HG03039 (cell line): Measurements from ENCODE around the gene CCL22.

ENCODE experiments used
- ATAC-seq: cut with Tn5 transposase; IDR thresholded peaks from one replicate; pipeline ENCODE4 v1.9.1; 2021; ENCODE audit warnings: mild to moderate bottlenecking, moderate library complexity; ENCODE audit not compliant: unreplicated experiment

Gene CCL22

GRCh38 chr16:57345666-57346204 is 12.8 kb upstream of the CCL22 start:
- ATAC-seq, result no peak

DNA sequence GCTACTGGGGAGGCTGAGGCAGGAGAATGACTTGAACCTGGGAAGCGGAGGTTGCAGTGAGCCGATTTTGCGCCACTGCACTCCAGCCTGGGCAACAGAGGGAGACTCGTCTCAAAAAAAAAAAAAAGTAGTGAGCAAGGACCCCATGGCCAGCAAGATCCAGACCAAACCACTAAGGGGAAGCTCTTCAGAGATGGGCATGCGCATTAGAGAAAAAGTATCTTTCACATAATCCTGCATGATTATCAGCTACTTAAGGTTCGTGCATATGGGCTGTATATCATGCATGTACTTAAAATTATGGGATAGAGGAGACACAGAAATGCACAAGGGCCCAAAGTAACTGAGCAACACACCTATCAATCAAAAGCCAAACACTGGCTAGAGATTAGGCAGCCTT is 10.7 kb upstream of the CCL22 start:
- no peak for ATAC-seq

DNA sequence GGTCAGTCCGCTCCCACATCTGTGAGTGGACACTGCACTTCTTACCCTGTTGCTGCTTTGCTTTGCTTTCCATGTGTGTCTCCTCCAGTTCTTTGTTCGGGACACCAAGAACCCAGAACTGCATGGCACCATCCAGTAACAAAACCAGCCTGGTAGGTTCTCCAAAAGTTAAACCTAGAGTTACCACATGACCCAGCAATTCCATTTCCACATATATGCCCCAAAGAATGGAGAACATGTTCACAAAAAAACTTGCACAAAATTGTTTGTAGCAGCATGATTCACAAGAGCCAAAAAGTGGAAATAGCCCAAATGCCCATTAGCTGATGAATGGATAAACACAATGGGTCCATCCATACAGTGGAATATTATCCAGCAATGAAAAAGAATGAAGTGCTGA is 10.3 kb upstream of the CCL22 start:
- ATAC-seq, result no peak

GRCh38 chr16:57349212-57350031 is 9.2 kb upstream of the CCL22 start:
- peak; percentile 72 for ATAC-seq

- ATAC-seq, result no peak
These were observed 5.9 kb upstream of the CCL22 start for GRCh38 chr16:57352636-57353047.

DNA sequence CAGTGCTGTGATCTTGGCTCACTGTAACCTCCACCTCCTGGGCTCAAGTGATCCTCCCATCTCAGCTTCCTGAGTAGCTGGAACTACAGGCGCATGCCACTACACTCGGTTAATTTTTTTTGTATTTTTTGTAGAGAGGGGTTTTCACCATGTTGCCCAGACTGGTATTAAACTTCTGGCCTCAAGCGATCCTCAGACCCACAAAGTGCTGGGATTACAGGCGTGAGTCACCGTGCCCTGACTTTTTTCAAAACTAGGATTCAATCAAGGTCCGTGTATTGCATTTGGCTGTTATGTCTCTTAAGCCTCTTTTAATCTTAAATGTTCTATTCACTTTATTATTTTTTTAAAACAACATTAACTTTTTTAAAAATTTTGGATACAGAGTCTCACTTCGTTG is 4.3 kb upstream of the CCL22 start:
- no peak for ATAC-seq

GRCh38 chr16:57355898-57356414 is 2.6 kb upstream of the CCL22 start:
- no peak for ATAC-seq

DNA sequence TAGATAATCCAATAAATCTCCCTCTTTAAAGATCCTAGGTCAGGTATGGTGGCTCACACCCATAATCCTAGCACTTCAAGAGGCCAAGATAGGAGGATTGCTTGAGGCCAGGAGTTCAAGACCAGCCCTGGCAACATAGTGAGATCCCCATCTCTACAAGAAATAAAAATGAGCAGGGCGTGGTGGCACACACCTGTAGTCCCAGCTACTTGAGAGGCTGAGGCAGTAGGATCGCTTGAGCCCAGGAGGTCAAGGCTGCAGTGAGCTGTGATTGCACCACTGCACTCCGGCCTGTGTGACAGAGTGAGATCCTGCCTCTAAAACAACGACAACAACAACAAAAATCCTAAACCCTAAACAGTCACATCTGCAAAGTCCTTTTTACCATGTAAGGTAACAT is 2.0 kb upstream of the CCL22 start:
- ATAC-seq, result no peak

DNA sequence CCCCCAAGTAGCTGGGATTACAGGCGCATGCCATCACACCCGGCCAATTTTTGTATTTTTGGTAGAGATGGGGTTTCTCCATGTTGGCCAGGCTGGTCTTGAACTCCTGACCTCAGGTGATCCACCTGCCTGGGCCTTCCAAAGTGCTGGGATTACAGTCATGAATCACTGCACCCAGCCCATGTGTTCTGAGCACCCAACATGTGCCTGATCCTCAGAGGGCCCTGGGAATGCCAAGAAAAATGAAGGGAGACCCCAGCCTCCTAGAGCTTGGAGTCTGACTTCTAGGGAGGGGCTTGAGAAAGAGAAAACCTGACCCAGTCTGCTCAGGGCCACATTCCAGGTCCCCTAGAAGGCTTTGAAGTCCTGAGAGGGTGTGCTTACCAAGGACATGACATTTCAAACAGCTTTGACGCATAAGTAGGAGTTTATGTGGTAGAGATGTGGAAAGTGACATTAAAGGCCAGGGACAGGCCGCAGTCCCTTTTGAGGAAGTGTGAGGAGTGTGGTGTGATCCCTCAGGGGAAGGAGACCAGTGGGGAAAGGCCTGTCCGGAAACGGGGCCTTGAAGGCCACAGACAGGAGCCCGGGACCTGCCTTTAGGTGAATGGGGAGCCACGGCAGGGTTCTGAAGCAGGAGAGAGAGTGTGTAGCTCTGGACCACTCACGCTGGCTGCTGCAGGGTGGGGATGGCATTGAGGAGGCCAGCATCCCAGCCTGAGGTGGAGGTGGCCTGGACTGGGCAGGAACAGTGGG is 1.1 kb upstream of the CCL22 start:
- no peak for ATAC-seq

- no peak for ATAC-seq
These were observed 530 bp upstream of the CCL22 start for GRCh38 chr16:57358086-57358420.

- no peak for ATAC-seq
These were observed 1.8 kb downstream of the CCL22 start for GRCh38 chr16:57360321-57360935.

DNA sequence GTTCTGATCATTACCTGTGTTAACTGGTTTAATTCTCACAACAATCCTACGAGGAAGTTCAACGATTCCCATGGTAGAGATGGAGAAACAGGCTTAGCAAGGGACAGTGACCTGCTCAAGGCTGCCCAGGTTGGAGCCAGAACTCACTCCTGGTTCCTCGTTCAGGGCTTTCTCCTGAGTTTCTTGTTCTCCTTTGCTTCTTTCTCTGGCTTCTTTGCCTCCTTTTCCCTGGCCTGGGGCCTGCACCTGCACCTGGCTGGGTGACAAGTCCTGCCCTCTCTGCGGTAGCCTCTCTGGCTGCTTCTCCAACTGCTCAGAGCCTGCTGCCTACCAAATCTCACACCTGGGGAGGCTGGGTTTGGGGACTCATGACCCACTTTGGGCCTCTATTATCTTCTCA is 2.8 kb downstream of the CCL22 start:
- ATAC-seq, result no peak

GRCh38 chr16:57364143-57364542 is 5.6 kb downstream of the CCL22 start:
- ATAC-seq, result no peak

DNA sequence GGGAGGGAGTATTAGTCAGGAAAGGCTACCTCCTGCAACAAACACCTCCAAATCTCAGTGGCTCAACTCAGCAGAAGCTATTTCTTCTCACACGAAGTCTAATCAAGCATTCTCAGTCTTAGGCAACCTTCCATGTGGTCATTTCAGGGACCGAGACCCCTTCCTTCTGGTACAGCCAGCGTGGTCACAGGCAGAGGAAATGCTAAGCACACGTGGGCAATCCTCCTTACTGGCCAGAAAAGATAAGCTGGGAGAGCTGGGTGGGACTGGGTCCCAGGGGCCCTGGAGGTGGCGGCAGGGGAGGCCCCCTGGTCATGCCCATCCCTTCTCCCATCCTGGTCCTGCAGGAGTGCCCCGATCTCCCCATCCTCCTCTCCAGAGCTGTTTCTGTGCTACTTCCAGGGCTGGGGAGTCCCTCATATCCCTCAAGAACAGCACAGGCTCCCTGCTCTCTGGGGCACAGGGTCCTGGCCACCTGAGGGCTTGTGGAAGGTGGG is 8.0 kb downstream of the CCL22 start:
- no peak for ATAC-seq

- ATAC-seq, result no peak
These were observed 8.7 kb downstream of the CCL22 start for GRCh38 chr16:57367116-57367752.

DNA sequence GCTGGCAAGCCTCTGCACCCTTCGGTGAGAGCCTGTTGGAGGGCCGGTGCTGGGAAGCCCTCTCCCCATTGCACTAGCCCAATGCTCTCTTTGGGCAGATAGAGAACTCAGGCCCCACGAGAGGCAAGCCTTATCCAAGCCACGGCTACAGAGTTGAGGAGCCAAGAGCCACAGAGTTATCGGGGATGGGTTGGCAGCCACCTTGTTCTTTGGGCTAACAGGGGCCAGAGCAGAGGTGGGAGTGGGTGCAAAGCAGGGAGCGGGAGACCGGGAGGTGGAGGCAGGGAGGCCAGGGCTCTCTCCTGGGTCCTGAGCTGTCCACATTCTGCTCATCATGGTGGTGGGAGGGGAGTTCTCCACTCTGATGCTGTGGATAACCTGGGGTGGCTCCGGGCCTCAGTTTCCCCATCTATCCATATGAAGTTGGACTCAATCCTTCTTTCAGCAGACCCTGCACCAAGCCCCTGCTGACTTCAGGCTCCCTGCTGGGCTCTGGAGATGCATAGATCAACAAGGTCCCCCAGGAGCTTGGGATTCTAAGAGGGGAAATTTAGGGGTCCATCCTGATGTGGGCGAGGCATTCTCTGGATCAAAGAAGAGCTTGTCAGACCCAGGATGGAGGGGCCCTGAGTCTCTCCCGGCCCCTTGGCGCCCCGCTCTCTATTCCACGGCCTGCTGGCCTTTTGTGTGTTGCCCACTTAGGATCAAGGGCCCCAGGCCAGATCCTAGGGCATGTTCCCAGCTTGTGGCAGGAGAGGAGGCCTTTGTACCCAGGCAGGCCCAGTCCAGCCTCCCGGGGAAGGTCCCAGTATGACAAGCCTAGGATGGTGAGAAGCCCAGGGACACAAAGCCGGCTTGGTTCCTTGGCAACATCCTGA is 13.2 kb downstream of the CCL22 start:
- ATAC-seq, result no peak

GRCh38 chr16:57372372-57373116 is 14.0 kb downstream of the CCL22 start, which contains the start of gene CX3CL1:
CX3CL1 (plus strand) TSS chr16:57372490; CDS start chr16:57372569, 79 bp downstream.
- ATAC-seq, result no peak

DNA sequence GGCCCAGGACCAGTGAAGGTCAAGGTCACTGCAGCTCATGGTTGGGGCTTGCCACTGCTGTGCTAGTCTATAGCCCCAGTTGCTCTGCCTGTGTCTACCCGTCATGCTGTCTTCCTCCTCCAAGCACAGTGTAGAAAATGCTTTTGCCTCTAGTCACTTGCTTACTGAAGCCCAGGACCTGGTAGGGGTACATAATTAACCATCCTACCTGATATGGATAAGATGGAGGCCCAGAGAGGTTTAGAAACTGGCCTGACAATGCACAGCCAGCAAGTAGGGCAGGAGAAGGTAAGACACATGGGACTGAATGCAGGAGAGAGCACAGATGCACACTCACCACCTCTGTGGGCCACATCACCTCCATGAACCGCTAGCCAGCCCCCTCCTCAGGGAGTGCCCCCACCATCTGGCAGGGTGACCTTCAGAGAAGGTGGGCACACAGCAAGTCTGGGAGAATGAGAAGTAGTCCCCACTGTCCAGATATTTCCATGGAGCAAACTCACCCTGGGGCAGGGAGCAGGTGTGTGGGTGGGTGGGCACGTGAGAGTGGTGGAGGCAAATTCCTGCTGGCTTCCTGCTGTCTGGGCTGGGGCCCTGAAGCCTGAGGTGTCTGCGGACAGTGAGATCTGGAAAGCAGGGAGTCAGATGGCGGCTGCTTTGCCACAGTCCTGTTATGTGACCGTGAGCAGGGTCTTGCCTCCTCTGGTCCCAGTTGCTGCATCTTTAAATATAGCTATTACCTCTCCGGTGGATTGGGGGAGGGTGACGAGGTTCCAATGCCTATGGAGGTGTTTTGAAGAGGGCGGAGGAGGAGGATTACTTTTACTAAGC is 14.7 kb downstream of the CCL22 start:
- ATAC-seq, result no peak
